ENCODE results near the gene CHST5.

Gene CHST5

DNA sequence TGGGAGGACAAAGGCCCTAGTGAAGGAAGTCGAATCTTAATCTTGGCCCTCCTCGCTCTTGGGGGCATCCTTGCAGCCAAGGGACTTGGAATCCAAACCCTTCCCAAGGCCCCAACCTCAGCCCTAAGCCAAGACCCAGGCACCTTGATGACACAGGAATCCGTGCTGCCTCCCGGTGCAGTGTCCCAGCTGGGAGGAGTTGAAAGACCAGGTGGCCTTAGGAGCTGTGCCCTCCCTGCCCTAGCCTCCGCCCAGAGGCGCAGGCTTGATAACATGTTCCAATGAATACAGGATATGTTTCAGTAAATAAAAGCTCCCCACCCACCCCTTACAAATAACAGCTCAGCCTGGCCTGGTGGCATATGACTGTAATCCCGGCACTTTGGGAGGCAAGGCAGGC, at the start of gene CHST5:
Gene CHST5, minus strand, starts transcription at position 208 of the 400 bp plus-strand sequence. CDS start 5,724 bp downstream, outside the sequence.
- no peak for DNase-seq

DNA sequence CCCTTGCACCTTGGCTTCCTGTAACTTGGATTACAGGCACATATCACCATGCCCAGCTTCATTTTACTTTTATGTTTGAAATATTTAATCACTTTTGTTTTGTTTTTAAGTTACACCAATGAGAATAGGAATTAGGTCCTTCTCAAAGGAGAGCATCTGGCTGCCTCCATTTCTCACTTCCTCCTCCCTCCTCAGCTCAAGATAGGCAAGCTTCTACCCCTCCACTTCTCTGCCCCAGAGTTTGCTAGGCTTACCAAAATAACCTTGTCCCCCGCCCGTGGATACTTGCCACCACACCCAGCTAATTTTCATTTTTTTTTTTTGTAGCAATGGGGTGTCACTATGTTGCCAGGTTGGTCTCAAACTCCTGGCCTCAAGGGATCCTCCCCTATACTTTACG, 48.2 kb upstream of the CHST5 start:
- DNase-seq, result no peak

DNA sequence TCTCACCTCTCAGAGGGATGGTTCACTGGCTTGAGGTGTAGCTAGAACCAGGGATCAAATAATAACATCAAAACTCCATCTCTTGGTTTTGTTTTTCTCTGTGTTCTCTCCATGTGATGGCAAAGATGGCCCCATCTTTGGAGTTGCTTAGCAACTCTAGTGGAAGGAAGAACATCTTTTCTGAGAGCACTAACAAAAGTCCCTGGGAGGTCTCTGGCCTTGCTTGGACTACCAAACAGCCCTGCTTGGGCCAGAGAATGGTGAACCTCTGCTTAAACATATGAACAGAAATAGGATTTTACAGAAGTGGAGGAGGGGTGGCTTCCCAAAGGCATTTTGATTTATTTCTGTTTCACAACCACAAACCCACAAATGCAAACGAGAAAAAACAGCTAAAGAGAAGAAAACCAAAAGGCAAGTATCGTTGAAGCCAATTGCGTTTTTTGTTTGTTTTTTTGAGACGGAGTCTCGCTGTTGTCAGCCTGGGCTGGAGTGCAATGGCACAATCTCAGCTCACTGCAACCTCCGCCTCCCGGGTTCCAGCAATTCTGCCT, 43.5 kb upstream of the CHST5 start:
- DNase-seq, result no peak

- DNase-seq, result no peak
Observed at GRCh38 chr16:75578725-75579124, 42.8 kb upstream of the CHST5 start.

- no peak for DNase-seq
Observed at GRCh38 chr16:75578212-75578611, 42.3 kb upstream of the CHST5 start.

- no peak for DNase-seq
Observed at GRCh38 chr16:75576384-75576811, 40.5 kb upstream of the CHST5 start.

- no peak for DNase-seq
Observed at GRCh38 chr16:75575958-75576357, 40.0 kb upstream of the CHST5 start.

- no peak for DNase-seq
Observed at GRCh38 chr16:75573955-75574354, 38.0 kb upstream of the CHST5 start.

DNA sequence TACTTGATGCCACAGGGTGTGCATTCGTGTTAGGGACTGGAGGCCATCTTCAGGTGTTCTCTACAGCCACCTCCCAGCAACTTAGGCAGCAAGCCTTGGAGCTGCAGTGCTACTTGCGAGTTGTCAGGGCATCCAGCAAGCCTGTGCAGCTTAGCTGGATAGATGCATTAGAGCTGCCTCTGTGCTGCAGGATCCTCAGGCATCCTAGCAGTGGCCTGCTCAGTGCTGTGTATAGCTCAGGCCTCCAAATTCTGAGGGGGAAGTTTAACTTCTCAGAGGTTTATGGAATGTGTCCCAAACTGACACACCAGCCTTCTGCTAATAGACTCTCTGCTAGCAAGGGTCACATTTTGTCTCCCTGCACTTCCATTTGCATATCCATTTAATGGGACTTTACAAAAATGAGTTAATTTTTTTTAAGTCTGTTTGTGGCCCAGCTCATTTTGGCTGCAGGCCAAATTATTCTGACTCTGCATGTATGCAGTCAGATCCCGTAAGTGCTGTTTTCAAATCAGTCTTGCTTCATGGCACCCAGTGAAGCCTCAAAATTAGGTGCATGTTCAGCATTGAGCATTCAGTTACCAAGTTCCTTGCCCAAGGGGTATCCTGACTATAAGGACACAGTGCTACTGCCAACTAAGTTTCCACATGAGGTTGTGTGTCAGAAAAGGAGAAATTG, 37.1 kb upstream of the CHST5 start:
- DNase-seq, result no peak

- DNase-seq, result no peak
Observed at GRCh38 chr16:75570396-75571065, 34.6 kb upstream of the CHST5 start.

GRCh38 chr16:75567911-75568310, 32.0 kb upstream of the CHST5 start:
- no peak for DNase-seq

DNA sequence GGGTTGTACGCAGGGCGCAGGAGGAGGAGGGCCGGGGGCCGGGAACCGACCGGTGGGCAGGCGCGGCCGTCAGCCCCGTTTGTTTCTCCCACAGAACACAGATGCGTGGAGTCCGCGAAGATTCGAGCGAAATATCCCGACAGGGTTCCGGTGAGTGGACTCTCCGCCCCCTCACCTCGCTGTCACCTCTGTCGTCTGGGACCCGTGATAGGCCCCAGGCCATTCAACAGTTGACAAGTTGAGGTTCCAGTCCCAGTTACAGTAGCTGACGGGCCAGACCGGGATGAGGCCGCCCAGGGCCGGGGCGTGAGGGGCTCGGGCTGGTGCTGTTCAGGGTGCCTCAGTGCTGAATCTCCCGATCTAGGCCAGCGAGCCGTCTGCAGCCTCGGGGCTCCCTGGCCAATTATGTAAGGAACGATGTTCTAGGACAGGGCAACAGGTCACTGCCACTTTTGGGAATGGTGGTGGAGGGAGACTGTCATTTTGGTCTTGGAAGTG, 30.9 kb upstream of the CHST5 start:
- no peak for DNase-seq

- DNase-seq, result peak; percentile 96
Observed at GRCh38 chr16:75566040-75566757, 30.3 kb upstream of the CHST5 start, which contains the start of gene GABARAPL2. Gene GABARAPL2 (plus strand): TSS chr16:75566379. CDS start chr16:75566487, 108 bp downstream.

- DNase-seq, result no peak
Observed at GRCh38 chr16:75565640-75566039, 29.7 kb upstream of the CHST5 start.

DNA sequence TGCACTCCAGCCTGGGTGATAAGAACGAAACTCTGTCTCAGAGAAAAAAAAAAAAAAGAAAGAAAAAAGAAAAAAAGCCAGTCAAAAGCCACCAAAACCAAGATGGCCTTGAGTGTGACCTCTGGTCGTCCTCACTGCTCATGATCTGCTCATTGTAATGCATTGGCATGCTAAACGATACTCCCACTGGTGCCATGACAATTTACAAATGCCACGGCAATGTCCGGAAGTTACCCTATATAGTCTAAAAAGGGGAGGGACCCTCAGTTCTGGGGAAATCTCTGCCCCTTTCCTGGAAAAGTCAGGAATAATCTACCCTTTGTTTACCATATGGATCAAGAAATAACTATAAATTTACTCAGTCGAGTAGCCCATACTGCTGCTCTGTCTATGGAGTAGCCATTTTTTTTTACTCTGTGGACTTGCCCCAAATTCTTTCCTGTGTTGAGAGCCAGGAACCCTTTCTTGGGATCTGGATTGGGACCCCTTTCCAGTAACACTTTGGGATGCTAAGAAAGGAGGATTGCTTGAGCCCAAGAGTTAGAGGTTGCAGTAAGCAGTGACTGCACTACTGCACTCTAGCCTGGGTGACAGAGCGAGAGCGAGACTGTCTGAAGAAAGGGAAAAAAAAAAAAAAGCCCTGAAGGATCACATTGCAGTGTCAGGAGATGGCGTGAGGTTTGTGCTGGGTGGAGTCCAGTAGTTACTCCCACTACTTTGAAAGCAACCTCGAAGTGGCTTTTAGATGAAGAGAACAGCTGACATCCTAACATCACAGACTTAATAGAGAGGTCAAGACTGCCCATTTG, 23.9 kb upstream of the CHST5 start:
- no peak for DNase-seq

- DNase-seq, result no peak
Observed at GRCh38 chr16:75558846-75559401, 23.0 kb upstream of the CHST5 start.

DNA sequence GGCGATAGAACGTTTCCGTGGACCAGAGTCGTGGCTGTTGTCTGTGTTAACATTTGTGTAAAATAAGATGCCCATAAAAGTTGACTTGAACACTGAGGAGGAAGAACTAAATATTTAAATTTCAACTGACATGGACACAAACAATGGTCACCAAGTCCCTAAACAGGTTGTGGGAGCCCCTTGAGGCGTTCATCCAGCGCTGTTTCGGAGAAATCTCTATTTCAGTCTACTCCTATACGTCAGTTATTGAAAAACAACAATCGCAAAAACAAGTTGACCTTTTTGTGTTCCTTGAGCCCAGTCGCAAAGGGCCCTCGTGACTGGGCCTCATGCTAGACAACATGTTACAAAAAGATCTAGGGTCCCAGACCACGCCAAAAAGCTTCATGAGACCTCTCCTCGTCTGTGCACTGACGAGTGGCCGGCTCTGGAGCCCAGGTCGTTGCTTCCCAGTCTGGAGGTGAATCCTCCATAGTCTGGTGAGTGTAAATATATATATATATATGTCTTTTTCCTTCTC, 20.6 kb upstream of the CHST5 start:
- DNase-seq, result no peak

- DNase-seq, result peak; percentile 95
Observed at GRCh38 chr16:75555707-75556430, 20.0 kb upstream of the CHST5 start, which contains the start of gene TMEM231. Gene TMEM231 (minus strand): TSS chr16:75556252. CDS start chr16:75556209, 43 bp downstream.

DNA sequence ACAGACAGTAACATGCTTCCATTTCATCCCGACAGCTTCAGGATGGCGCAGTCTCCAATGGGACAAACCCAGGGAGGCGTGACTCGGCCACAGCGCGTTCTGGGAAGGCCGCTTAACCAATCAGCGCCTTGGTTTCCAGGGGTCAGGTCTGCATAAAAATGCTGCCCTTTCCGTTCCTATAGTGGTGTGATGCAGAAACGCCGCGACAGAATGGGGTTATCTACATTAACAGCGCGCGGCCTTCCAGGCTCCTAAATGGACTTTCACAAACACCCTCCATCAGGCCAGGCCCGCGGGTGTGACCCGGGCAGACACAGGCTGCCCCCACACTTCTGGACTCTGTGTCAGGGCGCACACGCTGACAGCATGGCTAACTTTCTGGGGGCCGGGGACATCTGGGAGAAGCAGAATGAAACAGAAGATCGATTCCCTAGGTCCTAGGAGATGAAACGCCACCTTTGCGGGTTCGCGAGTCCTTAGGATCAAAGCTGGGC, 19.4 kb upstream of the CHST5 start:
- peak; percentile 88 for DNase-seq

DNA sequence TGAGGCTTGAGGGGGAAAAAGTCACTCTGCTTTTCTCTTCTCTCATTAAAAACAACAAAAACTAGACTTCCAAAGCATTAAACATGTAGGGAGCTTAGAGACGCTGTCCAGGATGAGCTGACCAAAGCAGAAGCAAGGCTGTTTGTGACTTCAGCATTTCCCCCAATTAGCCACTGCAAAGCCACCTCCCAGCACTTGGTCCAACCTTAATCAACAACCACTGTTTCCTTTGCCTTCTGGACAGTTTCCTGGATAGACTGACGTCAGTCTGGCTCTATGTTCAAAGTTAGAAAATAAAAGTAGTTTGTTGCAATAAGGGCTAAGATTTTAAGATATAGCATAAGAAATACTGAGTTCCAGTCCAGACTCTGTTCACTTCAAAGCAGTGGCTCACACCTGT, 17.0 kb upstream of the CHST5 start:
- DNase-seq, result no peak

- no peak for DNase-seq
Observed at GRCh38 chr16:75550211-75550662, 14.3 kb upstream of the CHST5 start.

Measured in retina (tissue), 1 donor.